Vagina (tissue), 2 donors: ENCODE measurements around the gene PTPN14.

ENCODE experiments used
- POLR2A ChIP-seq, 2 donors: fragments of 450-650 bp; IDR thresholded peaks; one replicate each; pipeline ENCODE4 v1.6.1; 2017; ENCODE audit warnings: antibody characterized with exemption in 2 of 2, mild to moderate bottlenecking in 2 of 2, moderate library complexity in 2 of 2
- POLR2AphosphoS5 ChIP-seq, 2 donors: sonication (generic); formaldehyde crosslinking; IDR thresholded peaks; one replicate each; pipeline ENCODE4 v1.9.0; 2017; ENCODE audit warnings: antibody characterized with exemption in 2 of 2, mild to moderate bottlenecking in 2 of 2, low read depth in 1 of 2; ENCODE audit not compliant: insufficient read depth in 1 of 2
- TF ChIP-seq, protein P1 (sequence below), 3 experiments: fragments of 450-650 bp in 2 of 3; fragments of 200-600 bp in 1 of 3; sonication (generic) in 1 of 3; IDR thresholded peaks; one replicate each; pipeline ENCODE4 v1.5.1; 2017 to 2019; ENCODE audit warnings: antibody characterized with exemption in 3 of 3, mild to moderate bottlenecking in 2 of 3, moderate library complexity in 2 of 3

- TF ChIP-seq, protein P1, sequence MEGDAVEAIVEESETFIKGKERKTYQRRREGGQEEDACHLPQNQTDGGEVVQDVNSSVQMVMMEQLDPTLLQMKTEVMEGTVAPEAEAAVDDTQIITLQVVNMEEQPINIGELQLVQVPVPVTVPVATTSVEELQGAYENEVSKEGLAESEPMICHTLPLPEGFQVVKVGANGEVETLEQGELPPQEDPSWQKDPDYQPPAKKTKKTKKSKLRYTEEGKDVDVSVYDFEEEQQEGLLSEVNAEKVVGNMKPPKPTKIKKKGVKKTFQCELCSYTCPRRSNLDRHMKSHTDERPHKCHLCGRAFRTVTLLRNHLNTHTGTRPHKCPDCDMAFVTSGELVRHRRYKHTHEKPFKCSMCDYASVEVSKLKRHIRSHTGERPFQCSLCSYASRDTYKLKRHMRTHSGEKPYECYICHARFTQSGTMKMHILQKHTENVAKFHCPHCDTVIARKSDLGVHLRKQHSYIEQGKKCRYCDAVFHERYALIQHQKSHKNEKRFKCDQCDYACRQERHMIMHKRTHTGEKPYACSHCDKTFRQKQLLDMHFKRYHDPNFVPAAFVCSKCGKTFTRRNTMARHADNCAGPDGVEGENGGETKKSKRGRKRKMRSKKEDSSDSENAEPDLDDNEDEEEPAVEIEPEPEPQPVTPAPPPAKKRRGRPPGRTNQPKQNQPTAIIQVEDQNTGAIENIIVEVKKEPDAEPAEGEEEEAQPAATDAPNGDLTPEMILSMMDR (IDR thresholded peaks at IDR 0.05), result no peak
- TF ChIP-seq POLR2A (IDR thresholded peaks at IDR 0.05) (no peak), POLR2AphosphoS5 (IDR thresholded peaks at IDR 0.05; ENCODE audit: insufficient read depth in 1 of 2, low read depth in 1 of 2) (no peak)
Measured at GRCh38 chr1:214473862-214474261, 77.5 kb downstream of the PTPN14 start.
